Measurements from ENCODE around the gene CDC5L. TPM values are rescaled to one million over a fixed set of nuclear protein-coding genes. Genes with fewer than 3 reads are reported as not detected.

The CDC5L gene
- total and polyA plus RNA-seq, 2 experiments from 2014 or later: 27.0 to 32.5 TPM

- TF ChIP-seq ZNF462 (CRISPR knock-in tag; IDR thresholded peaks at IDR 0.05) (no peak), ZNF331 (CRISPR knock-in tag; IDR thresholded peaks at IDR 0.05; ENCODE audit: low read depth) (no peak), EZH2 (IDR thresholded peaks at IDR 0.05; ENCODE audit: low read depth, unreplicated experiment) (no peak), ETS1 (IDR thresholded peaks at IDR 0.05) (no peak), REST (IDR thresholded peaks at IDR 0.05; ENCODE audit: unreplicated experiment) (no peak), CTCF (conservative IDR thresholded peaks at IDR 0.05; ENCODE audit: low read depth in 2 of 2) (no peak)
Observed at GRCh38 chr6:44463728-44464450, 76.4 kb downstream of the CDC5L start (continued).

Data from GM23338 (cell line).